ENCODE results near the gene DRICH1. TPM values are rescaled to one million over a fixed set of nuclear protein-coding genes. Genes with fewer than 3 reads are reported as not detected.

The DRICH1 gene
- total RNA-seq, 4 donors from 2014 or later = 1.3 TPM; not detected in 3

DNA sequence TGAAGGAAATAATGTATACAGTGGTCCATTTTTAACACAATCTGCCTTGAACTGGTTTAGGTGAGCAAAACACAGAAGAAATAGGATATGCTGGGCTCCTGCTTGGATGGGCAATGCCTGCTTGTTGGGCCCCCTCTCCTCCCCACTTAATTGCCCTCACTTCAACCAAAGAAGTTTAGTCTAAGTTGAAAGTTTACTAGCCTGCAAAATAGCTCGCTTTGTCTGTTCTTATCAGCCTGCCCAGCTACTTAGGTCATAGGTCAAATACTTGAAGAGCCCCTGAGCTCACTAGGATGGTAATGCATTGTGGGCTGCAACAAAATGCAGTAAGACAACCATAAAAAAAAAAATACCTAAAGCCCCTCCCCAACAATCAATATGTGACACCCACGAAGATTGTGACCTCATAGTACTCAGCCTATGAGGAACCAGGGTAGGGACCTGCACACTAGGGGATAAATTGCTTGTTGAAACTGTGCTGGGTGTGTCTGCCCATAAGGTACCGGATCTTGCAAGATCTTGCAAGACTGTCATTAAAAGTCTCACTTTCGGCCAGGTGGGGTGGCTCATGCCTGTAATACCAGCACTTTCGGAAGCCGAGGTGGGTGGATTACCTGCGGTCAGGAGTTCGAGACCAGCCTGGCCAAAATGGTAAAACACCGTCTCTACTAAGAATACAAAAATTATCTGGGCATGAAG, 10.9 kb downstream of the DRICH1 start:
- Histone ChIP-seq H3K9me3 (no peaks in the 10 kb centered on the region), H3K27me3 (no peaks in the 10 kb centered on the region), H3K27ac (no peak overlapping the region), H3K36me3 (no peaks in the 10 kb centered on the region), H3K4me3 (no peak overlapping the region), H3K4me1 (no peaks in the 10 kb centered on the region)
- TF ChIP-seq CTCF (IDR thresholded peaks at IDR 0.05) = no peak
- TF ChIP-seq EP300 (IDR thresholded peaks at IDR 0.05) = no peak
- TF ChIP-seq POLR2AphosphoS5 (IDR thresholded peaks at IDR 0.05) = no peak
- TF ChIP-seq POLR2A (IDR thresholded peaks at IDR 0.05) = no peak
- 93% methylated on average over 9 of the region's 9 CpGs for WGBS
- DNase-seq (ENCODE audit: low spot score in 2 of 2) = no peak

GRCh38 chr22:23613193-23613972, 18.7 kb downstream of the DRICH1 start:
- Histone ChIP-seq H3K36me3 (no peaks in the 10 kb centered on the region), H3K27me3 (no peaks in the 10 kb centered on the region), H3K4me3 (no peak overlapping the region), H3K9me3 (no peaks in the 10 kb centered on the region), H3K4me1 (no peaks in the 10 kb centered on the region), H3K27ac (no peak overlapping the region)
- no peak for TF ChIP-seq CTCF (IDR thresholded peaks at IDR 0.05)
- no peak for TF ChIP-seq EP300 (IDR thresholded peaks at IDR 0.05)
- no peak for TF ChIP-seq POLR2A (IDR thresholded peaks at IDR 0.05)
- TF ChIP-seq POLR2AphosphoS5 (IDR thresholded peaks at IDR 0.05) = no peak
- 91% methylated on average over 7 of the region's 7 CpGs for WGBS
- DNase-seq (ENCODE audit: low spot score in 2 of 2) = no peak

GRCh38 chr22:23609983-23610781, 21.9 kb downstream of the DRICH1 start:
- no peaks in the 10 kb centered on the region for H3K9me3 ChIP-seq
- H3K27me3 ChIP-seq = no peaks in the 10 kb centered on the region
- no peak overlapping the region for H3K27ac ChIP-seq
- no peaks in the 10 kb centered on the region for H3K4me1 ChIP-seq
- no peaks in the 10 kb centered on the region for H3K36me3 ChIP-seq
- TF ChIP-seq CTCF (IDR thresholded peaks at IDR 0.05) = no peak
- TF ChIP-seq POLR2A (IDR thresholded peaks at IDR 0.05) = no peak
- no peak for TF ChIP-seq POLR2AphosphoS5 (IDR thresholded peaks at IDR 0.05)
- TF ChIP-seq EP300 (IDR thresholded peaks at IDR 0.05) = no peak
- no peak overlapping the region for H3K4me3 ChIP-seq
- DNase-seq (ENCODE audit: low spot score in 2 of 2) = no peak
- 83% methylated on average over 12 of the region's 12 CpGs for WGBS

DNA sequence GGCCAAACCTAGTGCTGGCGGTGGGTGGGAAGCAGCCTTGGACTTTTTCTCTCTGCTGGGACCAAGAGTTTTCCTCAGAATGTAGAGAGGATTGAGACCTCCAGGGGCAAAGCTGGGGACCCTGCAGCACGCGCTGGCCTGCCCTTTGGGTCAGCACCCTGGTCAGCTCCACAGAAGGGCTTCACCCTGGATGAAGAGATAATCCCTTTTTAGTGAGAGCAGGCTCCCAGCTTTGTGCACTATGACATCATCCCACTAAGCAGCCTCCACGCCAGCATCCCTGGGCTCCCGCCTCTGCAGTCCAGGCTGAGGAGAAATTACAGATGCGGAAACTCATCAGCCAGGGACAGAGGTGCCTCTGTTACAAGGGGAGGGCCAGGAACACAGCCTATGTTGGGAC, 23.5 kb downstream of the DRICH1 start:
- H3K27ac ChIP-seq = no peak overlapping the region
- H3K4me1 ChIP-seq = no peaks in the 10 kb centered on the region
- no peak overlapping the region for H3K4me3 ChIP-seq
- TF ChIP-seq POLR2A (IDR thresholded peaks at IDR 0.05) (no peak), CTCF (IDR thresholded peaks at IDR 0.05) (no peak), POLR2AphosphoS5 (IDR thresholded peaks at IDR 0.05) (no peak), EP300 (IDR thresholded peaks at IDR 0.05) (no peak)
- H3K36me3 ChIP-seq = no peaks in the 10 kb centered on the region
- no peaks in the 10 kb centered on the region for H3K27me3 ChIP-seq
- no peaks in the 10 kb centered on the region for H3K9me3 ChIP-seq
- WGBS = 80% methylated on average over 6 of the region's 6 CpGs
- DNase-seq (ENCODE audit: low spot score in 2 of 2) = no peak
